Putamen (tissue), 1 donor: Measurements from ENCODE around the gene CCT4.
"Not testable (repeated sequence)": the region's sequence is repeated elsewhere in the genome, so short reads cannot be mapped to it uniquely, and the experiment has no call there.

ENCODE experiments used
- DNase-seq: peaks from one replicate; pipeline ENCODE4 v3.0.0-alpha.2; 2016; ENCODE audit warnings: low spot score

The CCT4 gene

DNA sequence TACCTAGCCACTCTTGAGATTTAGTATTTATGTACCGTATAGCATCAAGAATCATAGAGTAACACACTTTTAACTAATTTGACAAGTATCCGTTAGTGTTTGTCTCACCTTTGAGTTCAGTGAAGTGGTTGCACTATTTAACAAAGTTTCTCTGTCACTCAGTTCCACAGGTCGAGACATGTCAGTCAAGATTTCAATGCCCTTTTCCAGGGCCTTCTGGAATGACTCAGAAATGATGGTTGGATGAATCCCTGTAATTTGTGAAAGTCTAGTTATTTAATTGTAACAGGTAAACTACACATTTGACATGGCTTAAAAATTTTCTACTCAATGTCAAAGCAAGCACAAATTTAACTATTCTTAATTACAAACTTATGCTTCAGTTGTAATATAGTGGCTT, 9.7 kb downstream of the CCT4 start:
- DNase-seq, result no peak

DNA sequence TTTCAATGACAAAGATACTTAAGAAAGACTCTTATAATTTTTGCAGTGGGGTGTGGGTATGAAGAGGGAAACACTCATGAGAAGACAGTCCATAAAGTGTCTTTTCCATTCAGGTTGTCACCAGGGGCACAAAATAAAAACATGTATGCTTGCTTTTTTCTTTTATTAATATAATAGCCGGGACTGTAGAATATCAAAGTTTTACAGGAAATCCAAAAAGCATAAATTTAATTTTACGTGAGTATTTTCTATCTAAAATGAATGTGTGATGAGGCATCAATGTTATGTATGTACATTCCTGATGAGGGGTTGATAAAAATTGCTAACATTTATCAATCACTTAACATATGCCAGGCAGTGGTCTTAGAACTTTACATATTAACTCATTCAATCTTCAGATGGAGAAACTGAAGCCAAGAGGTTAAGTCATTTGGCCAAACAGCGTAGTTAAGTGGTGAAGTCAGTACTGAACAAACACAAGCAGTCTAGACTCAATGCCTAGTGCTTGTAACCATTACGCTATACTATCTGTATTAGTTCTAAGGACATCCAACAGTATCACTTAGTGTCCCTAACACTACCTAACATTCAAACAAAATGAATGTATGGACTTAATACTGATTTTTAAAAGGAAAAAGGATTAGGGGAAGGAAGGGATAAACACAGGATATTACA, 10.7 kb downstream of the CCT4 start:
- DNase-seq, result no peak

DNA sequence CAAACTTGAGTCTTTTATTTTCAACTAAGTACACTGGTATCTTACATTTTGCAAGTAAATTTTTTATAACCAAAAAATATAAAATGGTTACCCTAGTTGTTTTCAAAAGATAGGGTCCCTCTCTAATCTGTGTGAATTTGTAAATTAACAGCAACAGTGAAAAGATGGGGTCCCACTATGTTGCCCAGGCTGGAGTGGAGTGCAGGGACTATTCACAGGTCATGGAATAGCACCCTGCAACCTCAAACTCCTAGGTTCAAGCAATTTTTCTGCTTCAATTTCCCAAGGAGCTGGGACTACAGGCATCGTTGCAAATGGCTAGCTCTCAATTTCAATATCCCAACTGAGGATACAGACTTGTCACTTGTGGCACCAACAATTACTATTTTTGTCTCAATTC, 12.1 kb downstream of the CCT4 start:
- no peak for DNase-seq

DNA sequence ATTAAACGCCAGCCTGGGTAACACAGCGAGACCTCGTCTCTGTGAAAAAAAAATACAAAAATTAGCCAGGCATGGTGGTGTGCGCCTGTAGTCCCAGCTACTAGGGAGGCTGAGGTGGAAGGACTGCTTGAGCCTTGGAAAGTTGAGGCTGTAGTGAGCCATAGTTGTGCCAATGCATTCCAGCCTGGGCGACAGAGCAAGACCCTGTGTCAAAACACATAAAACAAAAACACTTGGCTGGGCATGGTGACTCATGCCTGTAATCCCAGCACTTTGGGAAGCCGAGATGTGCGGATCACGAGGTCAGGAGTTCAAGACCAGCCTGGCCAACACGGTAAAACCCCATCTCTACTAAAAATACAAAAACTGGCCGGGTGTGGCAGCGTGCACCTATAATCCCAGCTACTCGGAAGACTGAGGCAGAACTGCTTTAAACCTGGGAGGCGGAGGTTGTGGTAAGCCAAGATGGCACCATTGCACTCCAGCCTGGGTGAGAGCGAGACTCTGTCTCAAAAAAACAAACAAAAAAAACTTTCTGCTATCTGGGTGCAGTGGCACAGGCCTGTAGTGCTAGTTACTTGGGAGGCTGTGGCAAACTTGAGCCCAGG, 21.9 kb downstream of the CCT4 start:
- DNase-seq, result not testable (repeated sequence)

DNA sequence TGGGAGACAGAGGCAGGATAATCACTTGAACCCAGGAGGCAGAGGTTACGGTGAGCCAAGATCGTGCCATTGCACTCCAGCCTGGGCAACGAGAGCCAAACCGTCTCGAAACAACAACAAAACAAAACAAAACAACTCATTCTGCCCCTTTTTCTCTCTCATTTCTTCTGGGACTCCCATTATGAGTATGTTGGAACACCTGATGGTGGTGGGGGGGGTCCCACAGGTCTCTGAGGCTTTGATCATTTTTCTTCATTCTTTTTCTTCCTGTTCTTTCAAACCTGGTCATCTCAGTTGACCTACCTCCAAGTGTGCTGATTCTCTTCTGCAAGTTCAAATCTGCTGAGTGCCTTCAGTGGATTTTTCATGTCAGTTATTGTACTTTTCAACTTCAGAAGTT, 26.4 kb downstream of the CCT4 start:
- DNase-seq, result no peak

DNA sequence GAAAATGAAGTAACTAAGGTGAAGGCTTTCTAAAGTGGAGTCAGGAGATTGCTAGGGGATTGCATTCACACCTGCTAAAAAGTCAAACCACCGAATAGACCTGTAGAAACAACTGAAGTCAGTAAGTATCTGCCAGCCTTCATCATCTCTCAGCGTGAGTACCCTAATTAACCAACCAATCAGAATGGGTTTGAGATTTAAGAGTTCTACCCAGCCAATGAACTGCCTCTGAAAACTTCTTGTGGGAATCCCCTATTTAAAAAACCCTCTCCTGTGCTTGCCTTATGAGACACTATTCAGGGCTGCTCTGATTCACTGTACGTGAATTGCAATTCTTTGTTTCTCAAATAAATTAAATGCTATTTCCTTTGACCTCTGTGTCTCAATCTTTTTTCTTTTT, 31.2 kb downstream of the CCT4 start:
- no peak for DNase-seq

DNA sequence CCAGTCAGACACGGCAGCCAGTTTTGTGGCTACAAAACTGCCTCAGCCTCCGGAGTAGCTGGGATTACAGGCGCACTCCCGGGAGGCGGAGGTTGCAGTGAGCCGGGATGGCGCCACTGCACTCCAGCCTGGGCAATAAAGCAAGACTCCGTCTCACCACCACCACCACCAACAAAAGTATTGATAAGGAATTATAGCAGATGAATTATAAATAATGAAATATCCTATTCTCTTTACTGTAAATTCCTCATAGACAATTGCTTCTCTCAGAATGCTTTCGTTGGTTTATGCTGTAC, 33.2 kb downstream of the CCT4 start:
- DNase-seq, result no peak

DNA sequence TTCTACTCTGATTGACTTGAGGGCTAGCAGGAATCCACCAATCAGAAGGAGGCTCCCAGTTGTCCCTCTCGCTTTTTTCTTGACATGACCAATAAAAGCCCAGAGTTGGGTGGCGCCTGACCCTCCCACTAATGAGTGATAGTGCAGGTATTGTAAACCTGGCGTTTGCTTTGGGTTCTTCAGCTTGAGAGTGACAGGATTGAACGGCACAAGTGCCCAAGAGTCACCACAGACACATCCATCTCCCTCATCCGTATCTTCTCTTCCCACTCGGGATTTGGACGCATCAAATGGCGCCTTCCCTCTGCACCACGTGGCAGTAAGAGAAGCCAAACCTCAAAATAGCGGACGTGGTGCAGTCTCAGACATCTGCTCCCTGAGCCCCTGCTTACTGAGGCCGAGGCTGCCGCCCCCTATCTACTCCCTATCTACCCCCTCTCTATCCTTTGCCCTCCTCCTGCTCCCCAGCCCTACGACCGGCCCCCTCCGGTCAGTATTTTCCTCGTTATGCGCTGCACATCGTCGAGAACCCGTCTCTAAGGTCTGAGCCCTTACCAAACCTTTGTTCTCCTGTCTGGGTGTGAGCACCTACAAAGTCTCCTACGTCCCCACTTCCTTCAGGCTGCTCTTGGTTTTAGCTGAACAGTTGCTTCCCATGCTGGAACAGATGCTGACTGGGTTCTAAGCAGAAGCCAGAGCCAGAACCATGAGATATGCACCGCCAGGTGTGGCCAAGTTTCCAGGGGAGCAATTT, 33.7 kb downstream of the CCT4 start:
- DNase-seq, result peak; percentile 98

DNA sequence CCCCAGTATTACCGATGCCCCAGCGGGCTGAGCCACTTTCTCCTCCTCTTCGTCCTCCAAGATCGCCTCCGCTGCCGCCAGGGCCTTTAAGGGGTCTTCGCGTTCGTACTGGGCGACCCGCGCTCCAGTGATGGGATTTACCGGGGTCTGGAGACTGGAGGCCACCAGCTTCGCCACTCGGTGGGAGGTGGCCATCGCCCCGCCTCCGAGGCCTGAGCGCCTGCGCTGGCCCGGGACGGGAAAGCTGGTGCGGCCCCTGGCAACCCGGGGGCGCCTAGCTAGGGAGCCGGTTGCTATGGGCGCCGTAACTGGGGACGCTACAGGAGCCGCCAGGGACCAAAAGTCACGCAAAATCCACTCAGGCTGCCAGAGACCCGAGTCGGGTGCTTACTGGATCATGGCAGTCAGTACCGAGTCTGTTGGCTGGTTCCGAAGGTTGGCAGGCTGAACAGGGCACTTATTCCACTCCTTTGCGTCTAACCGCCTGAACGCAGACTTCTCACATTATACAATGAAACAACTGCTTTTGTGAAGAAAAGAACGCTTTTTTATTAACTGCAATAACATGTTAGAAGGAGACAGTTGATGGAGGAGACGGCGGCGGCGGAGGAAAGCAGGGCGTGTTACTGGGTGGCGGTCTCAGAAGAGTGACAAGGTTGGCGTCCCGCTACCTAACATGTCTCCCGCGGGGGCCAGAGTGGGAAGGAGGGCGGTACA, 34.5 kb downstream of the CCT4 start, which contains the start of gene FAM161A:
Gene FAM161A (minus strand): TSS at position 214 of the 717 bp plus-strand sequence. CDS start 19 bp downstream, at position 195.
- DNase-seq, result peak; percentile 90

DNA sequence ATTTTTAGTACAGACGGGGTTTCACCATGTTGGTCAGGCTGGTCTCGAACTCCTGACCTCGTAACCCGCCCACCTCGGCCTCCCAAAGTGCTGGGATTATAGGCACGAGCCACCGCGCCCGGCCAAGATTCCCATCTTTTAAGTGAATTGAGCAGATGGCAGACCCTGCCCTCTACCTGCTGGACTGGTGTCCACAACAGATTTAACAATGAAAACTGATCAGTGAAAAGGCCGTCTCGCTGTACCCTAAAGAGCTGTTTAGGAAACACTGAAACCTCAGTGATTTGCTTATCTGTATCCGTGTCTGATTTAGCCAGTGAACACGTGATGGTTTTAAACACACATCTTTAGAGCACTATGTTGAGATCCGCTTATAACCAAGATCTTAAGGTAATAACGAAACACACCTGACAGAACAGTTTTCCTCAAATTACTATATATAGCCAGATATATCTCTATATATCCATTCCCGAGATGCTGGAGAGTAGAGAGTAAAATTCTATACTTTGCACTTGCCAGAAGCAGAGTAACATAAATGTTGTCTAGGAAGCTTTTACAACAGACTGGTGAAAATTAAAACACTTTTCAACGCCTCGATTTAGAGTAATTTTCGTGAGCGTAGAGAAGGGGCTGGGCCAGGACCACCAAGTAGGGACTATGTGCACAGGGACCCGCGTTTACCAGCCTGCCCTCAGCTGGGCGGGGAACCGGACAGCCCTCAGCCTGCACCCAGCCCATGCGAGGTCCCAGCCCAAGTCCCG, 35.2 kb downstream of the CCT4 start:
- no peak for DNase-seq

DNA sequence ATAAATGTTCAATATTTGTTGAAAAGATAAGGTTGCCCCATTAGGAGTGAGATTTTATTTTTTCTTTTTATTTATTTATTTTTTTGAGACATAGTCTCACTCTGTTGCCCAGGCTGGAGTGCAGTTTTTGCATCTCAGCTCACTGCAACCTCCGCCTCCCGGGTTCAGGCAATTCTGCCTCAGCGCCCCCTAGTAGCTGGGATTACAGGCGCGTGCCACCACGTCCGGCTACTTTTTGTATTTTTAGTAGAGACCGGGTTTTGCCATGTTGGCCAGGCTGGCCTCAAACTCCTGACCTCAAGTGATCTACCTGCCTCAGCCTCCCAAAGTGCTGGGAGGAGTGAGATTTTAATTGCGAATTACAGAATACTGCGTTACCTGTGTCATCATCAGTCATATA, 37.2 kb downstream of the CCT4 start:
- DNase-seq, result not testable (repeated sequence)

DNA sequence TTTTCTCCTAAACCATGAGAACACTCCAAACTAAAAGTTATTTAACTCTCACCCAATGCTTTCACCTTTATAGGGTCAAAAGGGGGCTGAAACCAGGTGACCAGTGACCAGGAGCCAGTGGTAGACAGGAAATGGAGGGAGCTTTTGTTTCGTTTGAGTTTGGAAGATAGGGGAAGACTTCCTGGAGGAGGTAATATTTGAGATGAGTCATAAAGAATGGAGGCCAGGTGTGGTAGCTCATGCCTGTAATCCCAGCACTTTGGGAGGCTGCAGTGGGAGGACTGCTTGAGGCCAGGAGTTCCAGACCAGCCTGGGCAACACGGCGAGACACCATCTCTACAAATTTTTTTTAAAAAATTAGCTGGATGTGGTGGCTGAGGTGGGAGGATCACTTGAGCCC, 43.1 kb downstream of the CCT4 start:
- no peak for DNase-seq

DNA sequence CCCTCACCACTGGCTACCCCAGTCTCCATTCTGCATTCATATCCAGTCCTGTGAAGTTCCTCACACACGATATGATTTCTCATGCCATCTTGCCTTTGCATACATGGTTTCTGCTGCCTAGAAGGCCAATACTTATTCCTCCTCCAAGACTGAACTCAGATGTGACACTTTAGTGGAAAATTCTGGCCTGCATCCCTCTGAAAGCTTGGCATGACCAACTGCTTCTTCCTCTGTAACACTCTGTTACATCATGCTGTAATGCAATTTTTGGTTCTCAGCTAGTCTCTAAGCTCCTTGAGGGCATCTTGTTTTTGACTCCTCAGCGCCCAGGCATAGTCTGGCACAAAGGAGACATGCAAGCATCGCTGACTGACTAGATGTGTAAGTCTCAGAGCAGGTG, 47.2 kb downstream of the CCT4 start:
- no peak for DNase-seq

DNA sequence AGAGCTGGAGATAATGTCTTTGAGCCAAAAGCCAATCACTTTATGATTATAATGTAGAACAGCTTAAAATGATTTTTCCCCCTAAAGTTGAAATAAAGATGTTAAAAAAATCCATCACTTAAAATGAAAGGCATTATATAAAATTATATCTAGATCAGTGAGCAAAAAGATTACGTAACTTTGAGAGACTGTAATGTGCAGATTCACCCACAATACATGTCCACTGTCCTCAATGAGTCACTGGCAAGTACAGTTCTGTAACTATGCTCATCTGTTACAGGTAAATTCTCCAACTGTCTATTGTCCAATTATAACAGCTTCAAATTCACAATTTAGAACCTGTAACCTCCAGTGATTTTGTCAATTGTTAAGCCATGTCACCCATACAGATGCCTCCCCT, 53.6 kb downstream of the CCT4 start:
- no peak for DNase-seq

DNA sequence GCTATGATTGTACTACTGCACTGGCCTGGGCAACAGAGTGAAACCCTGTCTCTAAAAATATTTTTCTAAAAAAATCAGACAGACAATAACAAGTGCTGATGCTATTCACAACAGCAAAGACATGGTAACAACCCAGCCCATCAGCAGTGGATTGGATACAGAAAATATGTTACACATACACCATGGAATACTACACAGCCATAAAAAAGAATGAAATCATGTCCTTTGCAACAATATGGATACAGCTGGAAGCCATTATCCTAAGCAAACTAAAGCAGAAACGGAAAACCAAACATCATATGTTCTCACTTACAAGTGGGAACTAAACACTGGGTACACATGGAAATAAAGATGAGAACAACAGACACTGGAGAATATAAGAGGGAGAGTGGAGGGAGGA, 54.5 kb downstream of the CCT4 start:
- DNase-seq, result no peak

DNA sequence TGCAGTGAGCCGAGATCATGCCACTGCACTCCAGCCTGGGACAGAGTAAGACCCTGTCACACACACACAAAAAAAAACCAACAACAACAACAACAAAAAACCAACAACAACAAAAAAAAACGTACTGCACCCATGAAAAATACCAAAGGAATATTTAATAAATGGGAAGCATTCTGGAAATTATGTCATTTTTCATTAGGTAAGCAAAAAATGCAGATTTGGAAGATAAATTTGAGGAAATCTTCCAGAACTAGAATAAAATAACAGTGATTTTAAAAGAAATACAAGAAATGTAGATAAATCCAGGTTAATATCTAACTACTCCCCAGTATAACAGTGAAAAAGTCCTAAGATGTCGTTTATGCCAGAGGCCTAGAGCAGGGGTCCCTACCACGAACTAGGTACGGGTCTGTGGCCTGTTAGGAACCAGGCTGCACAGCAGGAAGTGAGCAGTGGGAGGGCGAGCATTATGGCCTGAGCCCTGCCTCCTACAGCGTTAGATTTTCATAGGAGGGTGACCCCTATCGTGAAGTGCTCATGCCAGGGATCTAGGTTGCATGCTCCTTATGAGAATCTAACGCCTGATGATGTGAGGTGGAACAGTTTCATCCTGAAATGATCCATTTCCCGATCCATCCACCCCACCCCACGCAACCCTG, 56.1 kb downstream of the CCT4 start:
- no peak for DNase-seq

DNA sequence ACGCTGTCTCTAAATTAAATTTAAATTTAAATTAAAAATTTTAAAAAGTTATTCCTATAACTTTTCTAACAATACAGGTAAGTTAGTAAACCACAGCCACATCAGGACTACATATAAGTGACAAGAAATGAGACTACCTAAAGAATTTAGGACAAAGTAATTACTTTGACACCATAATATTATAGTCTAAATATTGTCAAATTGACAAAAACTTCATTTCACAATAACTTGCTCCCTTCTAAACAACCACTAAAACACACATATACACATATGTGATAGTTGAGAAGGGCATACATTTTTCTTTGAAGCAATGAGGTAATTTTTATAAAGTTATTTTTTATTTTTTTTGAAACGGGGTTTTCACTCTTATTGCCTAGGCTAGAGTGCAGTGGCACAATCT, 66.2 kb downstream of the CCT4 start:
- no peak for DNase-seq
